ENCODE data around the gene GNAQ. TPM values are rescaled to one million over a fixed set of nuclear protein-coding genes. Genes with fewer than 3 reads are reported as not detected.

The GNAQ gene
- total RNA-seq, 1 donor from 2014 or later = 21.3 TPM

- Histone ChIP-seq H3K27me3 (ENCODE audit: control insufficient read depth, insufficient read depth, low read length) (no peaks in the 10 kb centered on the region), H3K36me3 (ENCODE audit: control insufficient read depth, insufficient read depth, low read length) (peaks cover 2% of the 10 kb centered on the region), H3K4me3 (ENCODE audit: low read depth, low read length) (no peak overlapping the region)
- FAIRE-seq (no peak), DNase-seq (ENCODE audit: low read depth) (no peak)
- TF ChIP-seq CTCF (IDR thresholded peaks at IDR 0.05; ENCODE audit: insufficient read depth, low read length, severe bottlenecking) = no peak
Observed at GRCh38 chr9:77935974-77936373, 95.6 kb downstream of the GNAQ start.

- DNase-seq (ENCODE audit: low read depth) (no peak), FAIRE-seq (no peak)
- Histone ChIP-seq H3K4me3 (ENCODE audit: low read depth, low read length) (no peak overlapping the region), H3K36me3 (ENCODE audit: control insufficient read depth, insufficient read depth, low read length) (peaks cover 2% of the 10 kb centered on the region), H3K27me3 (ENCODE audit: control insufficient read depth, insufficient read depth, low read length) (no peaks in the 10 kb centered on the region)
- TF ChIP-seq CTCF (IDR thresholded peaks at IDR 0.05; ENCODE audit: insufficient read depth, low read length, severe bottlenecking) = no peak
Observed at GRCh38 chr9:77935211-77935610, 96.4 kb downstream of the GNAQ start.

- peaks cover 2% of the 10 kb centered on the region for H3K36me3 ChIP-seq (ENCODE audit: control insufficient read depth, insufficient read depth, low read length)
- FAIRE-seq (no peak), DNase-seq (ENCODE audit: low read depth) (no peak)
- no peaks in the 10 kb centered on the region for H3K27me3 ChIP-seq (ENCODE audit: control insufficient read depth, insufficient read depth, low read length)
- no peak for TF ChIP-seq CTCF (IDR thresholded peaks at IDR 0.05; ENCODE audit: insufficient read depth, low read length, severe bottlenecking)
- H3K4me3 ChIP-seq (ENCODE audit: low read depth, low read length) = no peak overlapping the region
Observed at GRCh38 chr9:77933976-77934375, 97.6 kb downstream of the GNAQ start.

GRCh38 chr9:77933019-77933418 is 98.6 kb downstream of the GNAQ start:
- TF ChIP-seq CTCF (IDR thresholded peaks at IDR 0.05; ENCODE audit: insufficient read depth, low read length, severe bottlenecking) = no peak
- DNase-seq (ENCODE audit: low read depth) = peak; percentile 79
- peak; percentile 32 for FAIRE-seq

GRCh38 chr9:77929942-77930341 is 101.7 kb downstream of the GNAQ start:
- H3K27me3 ChIP-seq (ENCODE audit: control insufficient read depth, insufficient read depth, low read length) = no peaks in the 10 kb centered on the region
- peaks cover 2% of the 10 kb centered on the region for H3K36me3 ChIP-seq (ENCODE audit: control insufficient read depth, insufficient read depth, low read length)
- no peak for FAIRE-seq
- no peak for DNase-seq (ENCODE audit: low read depth)
- no peak overlapping the region for H3K4me3 ChIP-seq (ENCODE audit: low read depth, low read length)
- no peak for TF ChIP-seq CTCF (IDR thresholded peaks at IDR 0.05; ENCODE audit: insufficient read depth, low read length, severe bottlenecking)

More at GRCh38 chr9:77933019-77933418, 98.6 kb downstream of the GNAQ start:
- no peaks in the 10 kb centered on the region for H3K27me3 ChIP-seq (ENCODE audit: control insufficient read depth, insufficient read depth, low read length)
- H3K4me3 ChIP-seq (ENCODE audit: low read depth, low read length) = no peak overlapping the region
- peaks cover 2% of the 10 kb centered on the region for H3K36me3 ChIP-seq (ENCODE audit: control insufficient read depth, insufficient read depth, low read length)

GRCh38 chr9:77927265-77927664 is 104.3 kb downstream of the GNAQ start:
- no peak for DNase-seq (ENCODE audit: low read depth)
- no peaks in the 10 kb centered on the region for H3K36me3 ChIP-seq (ENCODE audit: control insufficient read depth, insufficient read depth, low read length)
- no peak for TF ChIP-seq CTCF (IDR thresholded peaks at IDR 0.05; ENCODE audit: insufficient read depth, low read length, severe bottlenecking)
- H3K27me3 ChIP-seq (ENCODE audit: control insufficient read depth, insufficient read depth, low read length) = no peaks in the 10 kb centered on the region
- FAIRE-seq = no peak
- no peak overlapping the region for H3K4me3 ChIP-seq (ENCODE audit: low read depth, low read length)

Data from bronchial epithelial cell (primary cell).